ENCODE results near the gene FOXP1. TPM values are rescaled to one million over a fixed set of nuclear protein-coding genes. Genes with fewer than 3 reads are reported as not detected.

The FOXP1 gene
- total RNA-seq, 2 donors from 2014 or later, result 41.7 to 94.3 TPM

DNA sequence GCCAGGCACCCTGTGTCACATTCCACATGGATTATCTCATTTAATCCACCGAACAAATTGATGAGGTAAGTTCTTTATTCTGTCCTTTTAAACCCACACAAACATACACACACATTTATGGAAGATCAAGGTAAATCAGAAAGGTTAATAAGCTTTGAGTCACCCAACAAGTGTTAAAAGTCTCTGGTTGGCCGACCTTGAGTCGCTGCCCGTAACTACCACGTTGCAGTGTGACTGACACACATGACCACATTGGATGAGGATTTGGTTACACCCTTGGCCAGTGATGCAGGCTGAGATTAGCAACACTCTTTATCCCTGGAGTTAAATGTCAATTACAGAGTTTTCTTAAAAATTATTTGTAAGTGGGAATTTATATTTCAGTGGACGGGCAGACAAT is 19.2 kb downstream of the FOXP1 start:
- no peak overlapping the region for H3K9ac ChIP-seq (ENCODE audit: extremely low read depth, low read length, poor library complexity, severe bottlenecking)
- no peak overlapping the region for H3K4me3 ChIP-seq (ENCODE audit: low read length)
- no peaks in the 10 kb centered on the region for H3K9me3 ChIP-seq (ENCODE audit: control insufficient read depth, low read length)
- Mint-ChIP-seq H3K4me1 (peaks cover 23% of the 10 kb centered on the region), H3K36me3 (ENCODE audit: low read depth) (peaks cover 36% of the 10 kb centered on the region), H3K9me3 (no peaks in the 10 kb centered on the region), H3K4me3 (no peak overlapping the region), H3K27me3 (ENCODE audit: insufficient read depth) (no peaks in the 10 kb centered on the region), H3K27ac (no peak overlapping the region)
- peaks cover 3% of the 10 kb centered on the region for H3K4me1 ChIP-seq (ENCODE audit: control insufficient read depth, insufficient read depth, low read length)
- DNase-seq, result no peak
- H3K36me3 ChIP-seq (ENCODE audit: control insufficient read depth, insufficient read depth, low read length), result no peaks in the 10 kb centered on the region
- H3K27ac ChIP-seq (ENCODE audit: low read depth, low read length), result no peak overlapping the region
- TF ChIP-seq CTCF (conservative IDR thresholded peaks at IDR 0.05), result no peak
- WGBS, 2 experiments (ENCODE audit: insufficient coverage in 1 of 2, insufficient read length in 1 of 2), result 95 to 97% methylated on average over 6 of the region's 6 CpGs
- H3K27me3 ChIP-seq (ENCODE audit: control insufficient read depth, insufficient read depth, low read length, poor library complexity, severe bottlenecking), result no peaks in the 10 kb centered on the region

GRCh38 chr3:71563827-71564226 is 19.7 kb downstream of the FOXP1 start:
- no peak for DNase-seq
- peaks cover 37% of the 10 kb centered on the region for H3K36me3 Mint-ChIP-seq (ENCODE audit: low read depth)
- Histone ChIP-seq H3K27me3 (ENCODE audit: control insufficient read depth, insufficient read depth, low read length, poor library complexity, severe bottlenecking) (no peaks in the 10 kb centered on the region), H3K4me3 (ENCODE audit: low read length) (no peak overlapping the region), H3K9ac (ENCODE audit: extremely low read depth, low read length, poor library complexity, severe bottlenecking) (no peak overlapping the region), H3K36me3 (ENCODE audit: control insufficient read depth, insufficient read depth, low read length) (no peaks in the 10 kb centered on the region), H3K4me1 (ENCODE audit: control insufficient read depth, insufficient read depth, low read length) (peaks cover 3% of the 10 kb centered on the region), H3K27ac (ENCODE audit: low read depth, low read length) (no peak overlapping the region), H3K9me3 (ENCODE audit: control insufficient read depth, low read length) (no peaks in the 10 kb centered on the region)
- H3K9me3 Mint-ChIP-seq, result no peaks in the 10 kb centered on the region
- H3K27me3 Mint-ChIP-seq (ENCODE audit: insufficient read depth), result no peaks in the 10 kb centered on the region
- H3K27ac Mint-ChIP-seq, result no peak overlapping the region
- peaks cover 23% of the 10 kb centered on the region for H3K4me1 Mint-ChIP-seq
- 80 to 96% methylated on average over 1 to 3 of the region's 3 CpGs for WGBS, 2 experiments (ENCODE audit: insufficient coverage in 1 of 2, insufficient read length in 1 of 2)
- no peak for TF ChIP-seq CTCF (conservative IDR thresholded peaks at IDR 0.05)
- no peak overlapping the region for H3K4me3 Mint-ChIP-seq

DNA sequence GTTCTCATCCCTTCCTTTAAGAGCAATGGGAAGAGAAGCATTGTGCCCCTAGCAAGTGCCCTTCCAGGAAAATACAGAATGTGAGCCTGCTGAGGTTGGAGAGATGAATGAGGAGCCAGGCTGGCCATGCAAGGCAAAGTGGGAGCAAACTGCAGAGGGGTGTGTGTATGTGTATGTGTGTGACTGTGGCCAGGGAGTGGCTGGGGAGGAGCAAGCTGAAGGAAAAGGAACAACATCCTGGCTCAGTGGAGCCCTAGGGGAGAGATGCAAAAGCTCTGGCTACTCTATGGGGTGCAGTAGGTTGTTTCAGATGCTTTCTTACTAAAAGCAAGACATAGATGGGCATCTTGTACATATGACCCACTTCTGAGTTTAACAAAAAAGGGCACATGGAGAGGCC is 20.6 kb downstream of the FOXP1 start:
- TF ChIP-seq CTCF (conservative IDR thresholded peaks at IDR 0.05), result no peak
- Histone ChIP-seq H3K4me3 (ENCODE audit: low read length) (no peak overlapping the region), H3K27ac (ENCODE audit: low read depth, low read length) (no peak overlapping the region), H3K27me3 (ENCODE audit: control insufficient read depth, insufficient read depth, low read length, poor library complexity, severe bottlenecking) (no peaks in the 10 kb centered on the region), H3K9ac (ENCODE audit: extremely low read depth, low read length, poor library complexity, severe bottlenecking) (no peak overlapping the region), H3K36me3 (ENCODE audit: control insufficient read depth, insufficient read depth, low read length) (no peaks in the 10 kb centered on the region), H3K9me3 (ENCODE audit: control insufficient read depth, low read length) (no peaks in the 10 kb centered on the region), H3K4me1 (ENCODE audit: control insufficient read depth, insufficient read depth, low read length) (peaks cover 3% of the 10 kb centered on the region)
- Mint-ChIP-seq H3K4me3 (no peak overlapping the region), H3K9me3 (no peaks in the 10 kb centered on the region), H3K27ac (no peak overlapping the region), H3K27me3 (ENCODE audit: insufficient read depth) (no peaks in the 10 kb centered on the region), H3K36me3 (ENCODE audit: low read depth) (peaks cover 41% of the 10 kb centered on the region), H3K4me1 (peaks cover 20% of the 10 kb centered on the region)
- no peak for DNase-seq
